ENCODE results near the gene FOSL2. TPM values are rescaled to one million over a fixed set of nuclear protein-coding genes. Genes with fewer than 3 reads are reported as not detected.
A peak's percentile ranks its signal among the peaks of the same experiment; 100 is the strongest.
"Not testable (repeated sequence)": the region's sequence is repeated elsewhere in the genome, so short reads cannot be mapped to it uniquely, and the experiment has no call there.

The FOSL2 gene
- total RNA-seq, 1 experiment from 2014 or later: 61.8 TPM

- DNase-seq (ENCODE audit: low spot score): no peak
Observed at GRCh38 chr2:28357055-28357454, 35.6 kb upstream of the FOSL2 start.

DNA sequence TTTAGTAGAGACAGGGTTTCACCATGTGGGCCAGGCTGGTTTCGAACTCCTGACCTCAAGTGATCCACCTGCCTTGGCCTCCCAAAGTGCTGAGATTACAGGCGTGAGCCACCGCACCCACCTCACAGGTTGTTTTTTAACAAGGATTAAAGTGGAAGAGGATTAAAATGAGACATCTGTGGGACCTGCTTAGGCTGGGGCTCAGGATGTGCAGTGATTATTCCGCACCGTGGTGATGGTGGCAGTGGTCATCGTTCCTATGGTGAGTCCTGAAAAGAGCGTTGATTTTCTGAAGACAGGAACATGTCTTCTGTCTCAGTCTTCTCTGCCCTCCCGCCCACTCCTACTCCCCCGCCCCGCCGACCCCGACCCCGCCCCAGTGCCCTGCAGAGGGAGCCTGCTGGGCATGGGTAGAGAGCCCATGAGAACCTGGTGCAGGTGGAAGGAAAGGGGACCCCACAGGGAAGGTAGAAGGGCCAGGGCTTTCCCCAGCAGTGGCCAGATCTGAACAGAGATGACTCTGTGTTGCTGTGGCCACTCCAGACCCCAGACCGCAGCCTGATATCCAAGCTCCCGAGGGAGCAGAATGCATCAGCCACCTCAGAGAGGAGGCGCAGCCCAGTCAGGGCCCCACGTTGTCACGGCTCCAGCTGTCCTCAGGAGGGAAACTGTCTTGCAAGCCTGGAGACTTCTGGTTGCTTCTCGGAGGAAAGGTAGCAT lies 34.5 kb upstream of the FOSL2 start:
- no peak for DNase-seq (ENCODE audit: low spot score)

DNA sequence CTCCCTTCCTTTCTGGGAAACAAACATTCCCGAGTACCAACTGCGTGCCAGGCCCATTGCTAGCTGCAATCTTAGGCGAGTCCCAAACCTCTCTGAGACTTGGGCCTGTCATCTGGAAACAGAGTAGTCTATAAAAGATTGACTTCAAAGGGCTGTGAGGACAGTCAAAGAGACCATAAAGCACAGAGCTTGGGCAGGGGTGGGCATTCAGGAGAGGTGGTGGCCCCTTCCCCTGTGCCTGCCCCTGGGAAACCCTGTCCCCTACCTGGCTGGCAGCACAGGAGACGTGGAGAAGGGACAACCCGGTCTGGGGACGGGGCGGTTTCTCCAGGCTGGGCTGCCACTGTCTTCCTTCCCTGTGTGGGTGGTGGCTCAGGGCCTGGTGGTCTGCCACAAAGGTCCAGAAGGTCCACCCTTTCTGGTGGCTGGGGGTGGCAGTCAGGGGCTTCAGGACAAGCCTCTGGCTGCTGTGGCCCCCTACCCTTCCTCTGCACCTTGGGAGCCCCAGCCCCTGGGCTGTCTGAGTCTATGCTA lies 33.9 kb upstream of the FOSL2 start:
- DNase-seq (ENCODE audit: low spot score): no peak

GRCh38 chr2:28359222-28360057 lies 33.2 kb upstream of the FOSL2 start:
- DNase-seq (ENCODE audit: low spot score): peak; percentile 48

GRCh38 chr2:28360058-28360717 lies 32.5 kb upstream of the FOSL2 start:
- no peak for DNase-seq (ENCODE audit: low spot score)

GRCh38 chr2:28360718-28361293 lies 31.9 kb upstream of the FOSL2 start:
- no peak for DNase-seq (ENCODE audit: low spot score)

GRCh38 chr2:28361991-28362710 lies 30.5 kb upstream of the FOSL2 start:
- DNase-seq (ENCODE audit: low spot score): no peak

DNA sequence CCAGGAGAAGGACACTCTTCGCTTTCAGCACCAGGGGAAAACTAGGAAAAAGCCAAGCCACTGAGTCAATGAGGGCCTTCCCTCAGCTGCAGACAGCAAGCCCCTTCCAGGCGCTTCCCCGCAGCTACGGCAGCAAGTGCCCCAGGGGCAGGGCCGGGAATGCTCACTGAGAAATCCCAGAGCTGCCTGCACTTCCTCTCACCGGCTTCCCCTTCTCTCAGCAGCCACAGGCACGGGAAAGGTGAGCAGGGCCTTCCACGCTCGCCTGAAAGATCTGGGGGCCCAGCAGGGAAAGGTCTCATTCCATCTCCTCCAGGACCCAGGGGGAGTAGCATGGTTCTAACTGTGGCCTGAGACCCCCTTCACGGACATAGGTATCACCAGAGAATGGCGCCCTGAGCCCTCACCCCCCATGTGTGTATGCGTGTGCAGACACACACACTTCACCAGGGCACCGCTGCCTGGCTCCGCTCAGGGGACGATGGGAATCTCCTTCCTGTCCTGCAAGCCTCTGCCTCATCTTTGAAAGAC lies 29.6 kb upstream of the FOSL2 start:
- no peak for DNase-seq (ENCODE audit: low spot score)

GRCh38 chr2:28363686-28364280 lies 28.9 kb upstream of the FOSL2 start:
- DNase-seq (ENCODE audit: low spot score): no peak

DNA sequence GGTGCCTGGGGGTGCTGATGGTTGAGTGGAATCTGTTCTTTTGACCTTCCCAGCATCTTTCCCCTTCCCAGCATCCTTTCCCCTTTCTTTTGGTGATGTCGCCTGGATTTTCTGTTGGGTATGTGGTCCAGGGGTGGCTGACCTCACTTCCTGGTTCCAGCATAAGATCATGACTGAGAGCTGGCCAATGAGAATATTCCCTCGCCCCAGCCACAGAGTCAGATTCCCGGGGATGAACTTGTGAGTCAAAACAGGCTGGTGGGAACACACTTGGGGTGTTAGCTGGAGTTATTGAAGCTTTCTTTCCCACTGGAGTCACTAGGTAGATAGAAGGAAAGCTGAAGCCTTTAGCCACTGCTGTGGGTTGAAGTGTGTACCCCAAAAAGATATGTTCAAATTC lies 28.0 kb upstream of the FOSL2 start:
- DNase-seq (ENCODE audit: low spot score): no peak

GRCh38 chr2:28365158-28365557 lies 27.5 kb upstream of the FOSL2 start:
- no peak for DNase-seq (ENCODE audit: low spot score)

GRCh38 chr2:28366149-28366495 lies 26.5 kb upstream of the FOSL2 start:
- DNase-seq (ENCODE audit: low spot score): no peak

DNA sequence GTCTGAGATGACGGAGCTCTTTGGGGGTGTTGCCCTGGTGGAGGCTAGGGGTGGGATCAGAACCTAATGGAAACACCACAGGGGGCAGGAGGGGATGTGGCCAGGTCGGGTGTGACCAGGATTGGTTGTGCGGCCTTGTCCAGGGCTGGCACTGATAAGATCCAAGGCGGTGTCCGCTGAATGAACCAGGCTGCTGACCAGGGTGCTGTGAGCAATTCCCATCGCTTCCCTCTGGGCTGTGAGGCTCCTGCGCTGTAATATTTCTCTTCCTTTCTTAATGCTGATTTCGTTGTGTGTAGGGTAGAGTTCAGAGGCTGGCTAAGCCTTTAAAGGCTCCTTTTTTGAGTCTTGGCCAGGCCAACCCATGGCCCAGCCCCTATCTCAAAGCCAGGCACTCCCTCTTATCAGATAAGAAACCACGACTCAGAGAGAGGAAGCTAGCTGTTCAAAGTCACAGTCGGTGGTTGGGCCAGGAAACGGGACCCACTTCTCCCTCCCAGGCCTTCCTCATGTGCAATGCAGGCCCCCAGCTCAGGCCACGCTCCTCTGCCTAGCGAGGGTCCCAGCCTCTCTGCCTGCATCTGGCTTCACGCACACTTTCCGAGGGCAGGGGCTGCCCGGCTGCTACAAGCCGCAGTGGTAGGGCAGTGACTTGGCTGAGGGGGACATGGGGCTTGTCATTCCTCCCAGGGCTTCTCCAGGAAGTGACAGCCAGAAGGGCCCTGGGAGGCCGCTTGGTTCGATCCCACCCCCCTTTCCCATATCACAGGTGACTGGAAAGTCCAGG lies 26.0 kb upstream of the FOSL2 start:
- peak; percentile 75 for DNase-seq (ENCODE audit: low spot score)

DNA sequence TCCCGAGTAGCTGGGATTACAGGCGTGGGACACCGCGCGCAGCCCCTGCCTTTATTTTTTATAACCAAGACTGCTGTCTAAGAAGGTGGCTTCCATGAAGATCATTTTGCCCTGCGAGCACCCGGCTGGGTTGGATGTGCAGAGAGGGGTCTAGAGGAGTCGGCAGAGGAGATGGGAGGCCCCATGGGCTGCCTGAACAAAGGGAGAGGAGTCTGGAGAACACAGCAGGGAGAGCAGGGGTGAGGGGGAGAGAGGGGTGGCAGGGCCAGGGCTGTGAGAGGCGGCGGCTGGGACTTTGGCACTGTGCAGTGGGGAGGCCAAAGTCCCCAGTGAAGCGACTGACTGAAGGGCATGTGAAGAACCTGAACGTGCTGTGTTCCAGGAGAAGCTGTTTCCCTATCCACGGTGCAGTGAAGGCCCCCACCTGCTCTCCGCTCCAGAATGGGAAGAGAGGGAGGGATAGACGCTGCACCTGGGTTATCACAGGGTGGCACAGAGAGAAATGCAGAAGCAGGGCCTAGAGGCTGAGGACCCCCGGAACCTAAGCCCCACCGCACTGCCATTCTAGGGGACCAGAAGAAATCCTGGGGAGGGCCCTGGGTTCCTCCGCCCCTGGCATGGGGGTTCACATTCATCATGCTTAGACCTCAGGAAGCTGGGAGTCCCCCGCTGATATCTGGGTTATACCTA lies 24.8 kb upstream of the FOSL2 start:
- DNase-seq (ENCODE audit: low spot score): no peak

GRCh38 chr2:28368357-28368798 lies 24.3 kb upstream of the FOSL2 start:
- DNase-seq (ENCODE audit: low spot score): no peak

DNA sequence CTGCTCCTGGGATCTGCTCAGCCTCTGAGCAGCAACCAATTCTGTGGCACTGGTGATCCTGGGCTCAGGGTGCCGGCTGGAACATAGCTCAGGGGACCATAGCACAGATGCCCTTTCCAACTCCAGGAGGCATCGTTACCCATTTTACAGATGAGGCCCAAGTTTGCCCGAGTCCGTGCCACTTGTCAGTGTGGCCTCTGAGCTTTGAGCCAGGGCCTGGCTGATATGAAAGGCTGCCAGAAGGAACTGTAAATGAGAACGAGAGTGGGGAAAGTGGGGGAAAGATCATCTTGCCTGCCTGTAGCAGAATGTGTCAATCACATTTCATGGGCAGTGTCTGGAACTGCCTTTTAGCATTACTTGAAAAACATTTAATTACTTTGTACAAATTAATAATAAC lies 23.3 kb upstream of the FOSL2 start:
- no peak for DNase-seq (ENCODE audit: low spot score)

GRCh38 chr2:28370354-28370753 lies 22.3 kb upstream of the FOSL2 start:
- DNase-seq (ENCODE audit: low spot score): no peak

DNA sequence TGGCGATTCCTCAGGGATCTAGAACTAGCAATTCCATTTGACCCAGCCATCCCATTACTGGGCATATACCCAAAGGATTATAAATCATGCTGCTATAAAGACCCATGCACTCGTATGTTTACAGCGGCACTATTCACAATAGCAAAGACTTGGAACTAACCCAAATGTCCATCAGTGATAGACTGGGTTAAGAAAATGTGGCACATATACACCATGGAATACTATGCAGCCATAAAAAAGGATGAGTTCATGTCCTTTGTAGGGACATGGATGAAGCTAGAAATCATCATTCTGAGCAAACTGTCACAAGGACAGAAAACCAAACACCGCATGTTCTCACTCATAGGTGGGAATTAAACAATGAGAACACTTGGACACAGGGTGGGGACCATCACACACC lies 20.9 kb upstream of the FOSL2 start:
- not testable (repeated sequence) for DNase-seq (ENCODE audit: low spot score)

DNA sequence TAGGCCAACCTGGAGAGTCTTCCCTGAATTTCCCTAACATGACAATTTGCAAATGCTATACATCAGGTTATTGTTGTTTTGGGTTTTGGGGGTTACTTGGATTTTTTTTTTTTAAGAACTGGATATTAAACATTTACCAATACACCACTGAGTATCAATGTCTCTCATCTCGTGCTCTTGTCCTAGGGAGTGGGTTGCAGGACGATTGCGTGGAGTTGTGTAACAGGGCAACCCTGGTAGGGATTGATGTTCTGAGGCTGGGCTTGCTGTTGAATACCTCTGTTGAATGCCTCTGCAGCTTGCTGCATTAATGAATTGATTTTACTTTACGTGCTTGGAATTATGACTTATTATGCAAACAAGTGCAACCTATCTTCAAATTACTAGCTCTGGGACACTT lies 18.8 kb upstream of the FOSL2 start:
- no peak for DNase-seq (ENCODE audit: low spot score)
